DOHH2 (cell line): Measurements from ENCODE around the gene PIGT.
A peak's percentile ranks its signal among the peaks of the same experiment; 100 is the strongest.

Experiments used
- H3F3A ChIP-seq: fragments of 200-600 bp; sonication (generic), shearing (Covaris generic); 2 replicates; pipeline ENCODE4 v1.6.0; 2016; ENCODE audit warnings: antibody characterized with exemption, mild to moderate bottlenecking; ENCODE audit not compliant: control insufficient read depth, insufficient read depth
- H3K27ac ChIP-seq: fragments of 200-600 bp; sonication (generic); 2 replicates; pipeline ENCODE4 v1.5.1; 2014; ENCODE audit warnings: low read depth, mild to moderate bottlenecking, low read length, moderate library complexity
- H3K27me3 ChIP-seq: fragments of 200-600 bp; sonication (generic); 2 replicates; pipeline ENCODE4 v1.6.1; 2014; ENCODE audit warnings: mild to moderate bottlenecking, low read length, mixed read lengths; ENCODE audit not compliant: control insufficient read depth
- H3K36me3 ChIP-seq: fragments of 200-600 bp; sonication (generic); 2 replicates; pipeline ENCODE4 v1.6.1; 2014; ENCODE audit warnings: mild to moderate bottlenecking, low read length, moderate library complexity, mixed read lengths; ENCODE audit not compliant: control insufficient read depth
- H3K4me1 ChIP-seq: fragments of 200-600 bp; sonication (generic); 2 replicates; pipeline ENCODE4 v1.6.1; 2014; ENCODE audit warnings: mild to moderate bottlenecking, low read length, mixed read lengths; ENCODE audit not compliant: control insufficient read depth
- H3K4me2 ChIP-seq: fragments of 200-600 bp; sonication (generic); 2 replicates; pipeline ENCODE4 v1.6.0; 2014; ENCODE audit warnings: mild to moderate bottlenecking, low read length, moderate library complexity
- H3K4me3 ChIP-seq: fragments of 200-600 bp; sonication (generic); 2 replicates; pipeline ENCODE4 v1.5.1; 2014; ENCODE audit warnings: mild to moderate bottlenecking, low read length, mixed read lengths
- H3K79me2 ChIP-seq: fragments of 200-600 bp; sonication (generic); 2 replicates; pipeline ENCODE4 v1.6.1; 2014; ENCODE audit warnings: mild to moderate bottlenecking, low read length, mixed read lengths; ENCODE audit not compliant: control insufficient read depth
- H3K9me2 ChIP-seq: fragments of 200-600 bp; sonication (generic); replicated peaks from 2 replicates; pipeline ENCODE4 v1.6.1; 2014; ENCODE audit warnings: mild to moderate bottlenecking, low read length, mixed read lengths; ENCODE audit not compliant: control insufficient read depth
- H3K9me3 ChIP-seq: fragments of 200-600 bp; sonication (generic); 2 replicates; pipeline ENCODE4 v1.6.1; 2014; ENCODE audit warnings: antibody characterized with exemption, low read length, mixed read lengths; ENCODE audit not compliant: control insufficient read depth, insufficient read depth
- H4K20me1 ChIP-seq: fragments of 200-600 bp; sonication (generic); 2 replicates; pipeline ENCODE4 v1.6.0; 2014; ENCODE audit warnings: low read depth, mild to moderate bottlenecking, antibody characterized with exemption, low read length, moderate library complexity; ENCODE audit not compliant: control insufficient read depth, insufficient read depth
- EZH2phosphoT487 ChIP-seq: fragments of 200-600 bp; sonication (generic); IDR thresholded peaks from 2 replicates; pipeline ENCODE4 v1.6.1; 2017; ENCODE audit warnings: borderline replicate concordance, mild to moderate bottlenecking, antibody characterized with exemption, low read length, moderate library complexity, mixed read lengths
- TF ChIP-seq, protein P1 (sequence below): fragments of 200-600 bp; sonication (generic); IDR thresholded peaks from one replicate; pipeline ENCODE4 v1.5.1; 2014; ENCODE audit warnings: antibody characterized with exemption, mild to moderate bottlenecking, low read depth, low read length; ENCODE audit not compliant: poor library complexity, severe bottlenecking

Gene PIGT

DNA sequence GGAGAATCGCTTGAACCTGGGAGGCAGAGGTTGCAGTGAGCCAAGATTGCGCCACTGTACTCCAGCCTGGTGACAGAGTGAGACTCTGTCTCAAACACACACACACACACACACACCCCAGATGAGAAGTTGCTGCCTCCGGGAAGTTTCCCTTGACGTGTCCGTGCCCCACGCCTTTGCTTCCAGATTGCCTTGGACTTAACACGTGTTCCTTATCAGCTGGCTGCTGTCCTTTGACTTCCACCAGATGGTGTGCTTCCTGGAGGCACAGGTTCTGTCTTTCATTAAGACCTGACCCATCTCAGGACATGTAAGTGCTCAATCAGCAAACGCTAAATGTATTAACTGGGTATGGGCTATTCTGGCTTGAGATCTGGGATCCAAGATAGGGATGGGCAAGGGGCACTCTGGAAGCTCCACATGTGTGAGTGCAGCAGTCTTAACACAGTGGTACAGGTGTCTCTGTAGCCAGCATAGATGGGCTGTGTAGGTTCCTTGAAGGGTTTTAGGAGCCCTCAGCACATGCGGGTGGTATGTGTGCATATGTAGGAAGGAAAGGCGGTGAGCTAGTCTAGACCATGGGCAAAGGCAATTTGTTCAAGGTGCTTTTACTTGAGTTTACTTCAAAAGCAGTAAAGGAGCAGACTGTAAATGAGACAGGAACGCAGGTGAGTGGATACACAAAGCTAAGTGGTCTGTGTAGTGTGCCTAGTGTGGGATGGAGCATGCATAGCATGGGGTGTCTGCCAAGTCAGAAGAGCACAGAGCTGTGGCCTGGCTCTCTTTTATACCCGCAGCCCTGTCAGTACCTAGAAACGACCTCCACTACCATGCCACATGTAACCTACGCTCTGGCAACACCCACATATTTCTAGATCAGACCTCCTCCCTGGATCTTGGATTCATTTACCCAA is 11.6 kb downstream of the PIGT start:
- no peaks in the 10 kb centered on the region for H3K9me3 ChIP-seq
- TF ChIP-seq, protein P1, sequence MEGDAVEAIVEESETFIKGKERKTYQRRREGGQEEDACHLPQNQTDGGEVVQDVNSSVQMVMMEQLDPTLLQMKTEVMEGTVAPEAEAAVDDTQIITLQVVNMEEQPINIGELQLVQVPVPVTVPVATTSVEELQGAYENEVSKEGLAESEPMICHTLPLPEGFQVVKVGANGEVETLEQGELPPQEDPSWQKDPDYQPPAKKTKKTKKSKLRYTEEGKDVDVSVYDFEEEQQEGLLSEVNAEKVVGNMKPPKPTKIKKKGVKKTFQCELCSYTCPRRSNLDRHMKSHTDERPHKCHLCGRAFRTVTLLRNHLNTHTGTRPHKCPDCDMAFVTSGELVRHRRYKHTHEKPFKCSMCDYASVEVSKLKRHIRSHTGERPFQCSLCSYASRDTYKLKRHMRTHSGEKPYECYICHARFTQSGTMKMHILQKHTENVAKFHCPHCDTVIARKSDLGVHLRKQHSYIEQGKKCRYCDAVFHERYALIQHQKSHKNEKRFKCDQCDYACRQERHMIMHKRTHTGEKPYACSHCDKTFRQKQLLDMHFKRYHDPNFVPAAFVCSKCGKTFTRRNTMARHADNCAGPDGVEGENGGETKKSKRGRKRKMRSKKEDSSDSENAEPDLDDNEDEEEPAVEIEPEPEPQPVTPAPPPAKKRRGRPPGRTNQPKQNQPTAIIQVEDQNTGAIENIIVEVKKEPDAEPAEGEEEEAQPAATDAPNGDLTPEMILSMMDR = no peak
- no peak for TF ChIP-seq EZH2phosphoT487
- H3K79me2 ChIP-seq = no peaks in the 10 kb centered on the region
- no peaks in the 10 kb centered on the region for H4K20me1 ChIP-seq
- H3K27ac ChIP-seq = no peak overlapping the region
- peaks cover 44% of the 10 kb centered on the region for H3K36me3 ChIP-seq
- no peaks in the 10 kb centered on the region for H3K27me3 ChIP-seq
- H3F3A ChIP-seq = 0 out of 2 replicates have a peak, but pooled peaks cover under 1% of the 10 kb centered on the region
- H3K9me2 ChIP-seq = no peaks in the 10 kb centered on the region
- H3K4me3 ChIP-seq = no peak overlapping the region
- peaks cover 13% of the 10 kb centered on the region for H3K4me1 ChIP-seq
- no peak overlapping the region for H3K4me2 ChIP-seq

DNA sequence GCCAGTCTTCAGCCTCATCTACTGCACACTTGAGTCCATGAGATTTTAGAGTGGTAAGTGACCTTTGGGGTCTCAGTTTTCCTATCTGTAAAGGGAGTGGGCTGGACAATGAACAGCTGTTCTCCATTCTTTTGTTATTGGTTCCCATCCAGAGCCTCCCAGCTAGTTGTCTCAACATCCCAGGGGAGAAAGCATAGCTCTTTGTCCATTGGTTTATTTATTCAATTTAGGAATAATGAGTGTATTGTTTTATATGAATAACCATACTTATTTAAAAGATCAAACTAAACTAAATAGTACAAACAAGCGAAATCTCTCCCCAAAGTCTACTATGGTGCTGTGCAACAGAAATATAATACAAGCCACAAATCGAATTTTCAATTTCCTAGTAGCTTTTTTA is 13.7 kb downstream of the PIGT start:
- Histone ChIP-seq H3K27ac (no peak overlapping the region), H3K4me2 (no peak overlapping the region), H3K9me3 (no peaks in the 10 kb centered on the region), H3K4me3 (no peak overlapping the region), H3K79me2 (no peaks in the 10 kb centered on the region), H3K9me2 (no peaks in the 10 kb centered on the region), H3F3A (0 out of 2 replicates have a peak, but pooled peaks cover 5% of the 10 kb centered on the region), H3K36me3 (peaks cover 39% of the 10 kb centered on the region), H3K27me3 (no peaks in the 10 kb centered on the region), H3K4me1 (peaks cover 28% of the 10 kb centered on the region), H4K20me1 (no peaks in the 10 kb centered on the region)
- no peak for TF ChIP-seq EZH2phosphoT487
- TF ChIP-seq, protein P1 = no peak

DNA sequence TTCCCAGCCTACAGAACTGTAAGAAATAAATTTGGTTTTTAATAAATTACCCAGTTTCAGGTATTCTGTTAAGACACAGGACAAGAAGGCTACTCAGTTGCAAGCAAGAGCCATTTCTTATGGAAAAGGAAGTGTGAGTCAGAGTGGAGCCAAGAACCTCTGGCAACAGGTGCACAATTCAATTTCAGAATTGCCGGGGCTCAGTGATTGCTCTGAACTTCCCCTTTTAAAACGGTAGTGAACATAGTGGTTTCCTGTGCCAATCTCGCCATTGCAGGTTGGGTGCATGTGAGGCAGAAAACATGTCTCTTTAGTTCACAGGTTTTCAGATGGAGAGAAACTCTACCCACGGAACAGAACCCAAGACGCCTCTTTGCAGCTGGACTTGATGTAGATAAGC is 16.4 kb downstream of the PIGT start:
- no peaks in the 10 kb centered on the region for H4K20me1 ChIP-seq
- H3K4me2 ChIP-seq = peak overlapping the region; percentile 86
- H3K4me3 ChIP-seq = peak overlapping the region; percentile 64

More for the DNA sequence above, 16.4 kb downstream of the PIGT start:
- Histone ChIP-seq H3K36me3 (peaks cover 25% of the 10 kb centered on the region), H3K9me3 (no peaks in the 10 kb centered on the region), H3K27me3 (no peaks in the 10 kb centered on the region), H3K27ac (peak overlapping the region; percentile 87), H3K9me2 (no peaks in the 10 kb centered on the region), H3K4me1 (peaks cover 46% of the 10 kb centered on the region), H3F3A (peaks cover 8% of the 10 kb centered on the region), H3K79me2 (no peaks in the 10 kb centered on the region)
- TF ChIP-seq, protein P1 = no peak
- no peak for TF ChIP-seq EZH2phosphoT487
